Spinal cord (tissue), 10 donors: ENCODE data around the gene GPR84. TPM values are rescaled to one million over a fixed set of nuclear protein-coding genes. Genes with fewer than 3 reads are reported as not detected.

ENCODE experiments used
- DNase-seq, 6 donors: peaks; one replicate each; pipeline versions ENCODE4 v3.0.0 to v3.0.0-alpha.2; 2013 to 2015; ENCODE audit warnings: low spot score in 6 of 6, low read depth in 4 of 6
- H3K27ac ChIP-seq: one replicate; pipeline ENCODE4 v1.5.1; 2013; ENCODE audit warnings: low read depth, low read length, control low read depth
- H3K27me3 ChIP-seq: one replicate; pipeline ENCODE4 v1.6.1; 2013; ENCODE audit warnings: low read length; ENCODE audit not compliant: control insufficient read depth, insufficient read depth
- H3K36me3 ChIP-seq: one replicate; pipeline ENCODE4 v1.6.1; 2013; ENCODE audit warnings: low read length; ENCODE audit not compliant: control insufficient read depth, insufficient read depth
- H3K4me1 ChIP-seq: one replicate; pipeline ENCODE4 v1.6.1; 2013; ENCODE audit warnings: low read length; ENCODE audit not compliant: control insufficient read depth, insufficient read depth
- H3K4me3 ChIP-seq: one replicate; pipeline ENCODE4 v1.5.1; 2013; ENCODE audit warnings: low read depth, low read length, control low read depth
- H3K9me3 ChIP-seq: one replicate; pipeline ENCODE4 v1.6.1; 2013; ENCODE audit warnings: low read length; ENCODE audit not compliant: control insufficient read depth, insufficient read depth
- WGBS: methylation state at CpG from one replicate; pipeline ENCODE4 v1.1.5; 2013; ENCODE audit warnings: missing lambda C conversion rate; ENCODE audit not compliant: insufficient coverage; 5-methylcytosine and 5-hydroxymethylcytosine counted together
- polyA plus RNA-seq, 2 donors: library from polyadenylated mRNA; unstranded; fragments of 120-200 nt; gene quantifications; one replicate each; pipeline ENCODE4 v1.2.1, GENCODE V29; 2013; ENCODE audit not compliant: insufficient read length in 2 of 2
- total RNA-seq, 2 donors: library from RNA; depleted of rRNA in 1 of 2; stranded (reverse); fragments of 120-200 nt in 1 of 2; fragments of >200 nt in 1 of 2; gene quantifications; one replicate each; pipeline versions ENCODE4 v1.2.3 to v1.2.4, GENCODE V29; 2013 to 2014
- donor health status: healthy.

GPR84 gene
- total and polyA plus RNA-seq, 4 donors = 0.33 to 0.99 (median 0.60) TPM

- H3K4me1 ChIP-seq = peaks cover 52% of the 10 kb centered on the region
- no peaks in the 10 kb centered on the region for H3K9me3 ChIP-seq
- H3K27ac ChIP-seq = peak overlapping the region; percentile 58
- 82% methylated on average over 2 of the region's 2 CpGs for WGBS
- DNase-seq = no peak
- H3K36me3 ChIP-seq = peaks cover 20% of the 10 kb centered on the region
- no peaks in the 10 kb centered on the region for H3K27me3 ChIP-seq
- H3K4me3 ChIP-seq = no peak overlapping the region
Observed at GRCh38 chr12:54377007-54377406, 12.7 kb upstream of the GPR84 start.

- H3K4me3 ChIP-seq = no peak overlapping the region
- no peaks in the 10 kb centered on the region for H3K9me3 ChIP-seq
- H3K36me3 ChIP-seq = peaks cover 20% of the 10 kb centered on the region
- no peak for DNase-seq
- H3K27me3 ChIP-seq = no peaks in the 10 kb centered on the region
- 86% methylated on average over 1 of the region's 4 CpGs for WGBS
- peak overlapping the region; percentile 58 for H3K27ac ChIP-seq
- peaks cover 56% of the 10 kb centered on the region for H3K4me1 ChIP-seq
Observed at GRCh38 chr12:54376596-54376995, 12.3 kb upstream of the GPR84 start.

GRCh38 chr12:54375259-54375579, 10.9 kb upstream of the GPR84 start:
- Histone ChIP-seq H3K4me3 (no peak overlapping the region), H3K36me3 (peaks cover 26% of the 10 kb centered on the region), H3K27ac (peak overlapping the region; percentile 79), H3K9me3 (no peaks in the 10 kb centered on the region), H3K4me1 (peaks cover 70% of the 10 kb centered on the region), H3K27me3 (no peaks in the 10 kb centered on the region)
- WGBS = no CpG with 5 or more reads among the region's 2 CpGs
- DNase-seq = no peak

- Histone ChIP-seq H3K9me3 (no peaks in the 10 kb centered on the region), H3K36me3 (peaks cover 26% of the 10 kb centered on the region), H3K27me3 (no peaks in the 10 kb centered on the region), H3K4me3 (no peak overlapping the region), H3K4me1 (peaks cover 73% of the 10 kb centered on the region), H3K27ac (peak overlapping the region; percentile 79)
- peak in 1 of 6 donors; percentile 65 for DNase-seq
- whole genome bisulfite sequencing = 40% methylated on average over 1 of the region's 2 CpGs
Observed at GRCh38 chr12:54374562-54375258, 10.4 kb upstream of the GPR84 start.

- 90% methylated on average over 8 of the region's 10 CpGs for WGBS
- Histone ChIP-seq H3K27ac (peak overlapping the region; percentile 79), H3K27me3 (no peaks in the 10 kb centered on the region), H3K36me3 (peaks cover 32% of the 10 kb centered on the region), H3K4me1 (peaks cover 74% of the 10 kb centered on the region), H3K9me3 (no peaks in the 10 kb centered on the region), H3K4me3 (no peak overlapping the region)
- no peak for DNase-seq
Observed at GRCh38 chr12:54373649-54374561, 9.6 kb upstream of the GPR84 start.

- H3K4me1 ChIP-seq = peaks cover 67% of the 10 kb centered on the region
- peak overlapping the region; percentile 79 for H3K27ac ChIP-seq
- 74% methylated on average over 4 of the region's 8 CpGs for WGBS
Observed at GRCh38 chr12:54372113-54372806, 8.0 kb upstream of the GPR84 start.

GRCh38 chr12:54371328-54372112, 7.2 kb upstream of the GPR84 start:
- no peak overlapping the region for H3K4me3 ChIP-seq
- no peaks in the 10 kb centered on the region for H3K9me3 ChIP-seq
- peak in 2 of 6 donors; percentile 86 to 89 for DNase-seq
- WGBS = 28% methylated on average over 3 of the region's 5 CpGs
- peaks cover 29% of the 10 kb centered on the region for H3K36me3 ChIP-seq
- peaks cover 67% of the 10 kb centered on the region for H3K4me1 ChIP-seq
- peak overlapping the region; percentile 79 for H3K27ac ChIP-seq
- no peaks in the 10 kb centered on the region for H3K27me3 ChIP-seq

More at GRCh38 chr12:54372113-54372806, 8.0 kb upstream of the GPR84 start:
- H3K27me3 ChIP-seq = no peaks in the 10 kb centered on the region
- no peak overlapping the region for H3K4me3 ChIP-seq
- DNase-seq = no peak
- H3K36me3 ChIP-seq = peaks cover 29% of the 10 kb centered on the region
- H3K9me3 ChIP-seq = no peaks in the 10 kb centered on the region

- peak overlapping the region; percentile 79 for H3K27ac ChIP-seq
Observed at GRCh38 chr12:54370171-54370730, 6.0 kb upstream of the GPR84 start.

More at GRCh38 chr12:54370171-54370730, 6.0 kb upstream of the GPR84 start:
- Histone ChIP-seq H3K9me3 (no peaks in the 10 kb centered on the region), H3K4me3 (peak overlapping the region; percentile 42), H3K36me3 (peaks cover 23% of the 10 kb centered on the region), H3K27me3 (no peaks in the 10 kb centered on the region), H3K4me1 (peaks cover 63% of the 10 kb centered on the region)
- peak in 2 of 6 donors; percentile 85 to 90 for DNase-seq
- WGBS = 1% methylated on average over 35 of the region's 44 CpGs
